Measurements from ENCODE around the gene SLC45A3. TPM values are rescaled to one million over a fixed set of nuclear protein-coding genes. Genes with fewer than 3 reads are reported as not detected.

Gene SLC45A3
- total and polyA plus RNA-seq, 2 of the 8 experiments (the other 6 are each of a cell fraction or from before 2014, with no cell fraction given) = 13.0 to 14.3 TPM

DNA sequence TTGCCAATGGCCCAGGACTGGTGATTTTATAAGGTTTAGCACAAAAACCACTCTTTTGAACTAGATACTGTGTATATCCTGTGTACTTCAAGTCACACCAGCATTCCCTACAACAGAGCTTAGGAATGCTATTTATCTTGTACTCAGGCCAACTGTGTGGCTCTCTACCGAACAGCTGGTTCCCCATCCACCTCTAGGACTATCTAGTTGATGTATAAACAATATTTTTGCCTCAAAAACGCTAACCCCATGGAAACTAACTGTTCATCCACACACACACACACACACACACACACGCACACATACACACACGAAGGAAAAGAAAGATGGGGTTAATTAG lies 28.7 kb upstream of the SLC45A3 start (continued):
- TF ChIP-seq, protein P1, sequence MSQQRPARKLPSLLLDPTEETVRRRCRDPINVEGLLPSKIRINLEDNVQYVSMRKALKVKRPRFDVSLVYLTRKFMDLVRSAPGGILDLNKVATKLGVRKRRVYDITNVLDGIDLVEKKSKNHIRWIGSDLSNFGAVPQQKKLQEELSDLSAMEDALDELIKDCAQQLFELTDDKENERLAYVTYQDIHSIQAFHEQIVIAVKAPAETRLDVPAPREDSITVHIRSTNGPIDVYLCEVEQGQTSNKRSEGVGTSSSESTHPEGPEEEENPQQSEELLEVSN (IDR thresholded peaks at IDR 0.05) = no peak
- no peak for TF ChIP-seq BCL11A (IDR thresholded peaks at IDR 0.05; ENCODE audit: low read depth in 2 of 2, low read length in 2 of 2)

All from H1 (cell line).